ENCODE measurements around the gene SMURF2.
"Not testable (repeated sequence)": the region's sequence is repeated elsewhere in the genome, so short reads cannot be mapped to it uniquely, and the experiment has no call there.

SMURF2 gene

DNA sequence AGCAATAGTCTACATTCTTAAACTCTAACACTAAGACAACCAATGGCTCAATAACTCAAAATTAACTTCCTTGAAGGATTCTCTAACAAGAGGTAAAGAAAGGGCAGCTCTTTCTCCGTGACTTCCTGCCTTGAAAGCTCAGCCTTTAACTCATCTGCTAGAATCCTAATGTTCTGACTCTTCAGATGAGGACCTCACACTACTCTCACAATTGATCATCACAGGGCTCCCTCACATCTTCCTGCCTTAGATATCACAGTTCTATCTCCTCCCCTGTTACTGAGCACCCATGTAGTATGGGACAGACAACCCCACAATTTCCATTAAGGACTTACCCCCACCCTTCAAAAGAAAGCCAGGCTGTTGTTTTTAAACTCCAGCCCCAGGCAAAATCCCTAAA is 33.5 kb downstream of the SMURF2 start:
- DNase-seq: no peak

DNA sequence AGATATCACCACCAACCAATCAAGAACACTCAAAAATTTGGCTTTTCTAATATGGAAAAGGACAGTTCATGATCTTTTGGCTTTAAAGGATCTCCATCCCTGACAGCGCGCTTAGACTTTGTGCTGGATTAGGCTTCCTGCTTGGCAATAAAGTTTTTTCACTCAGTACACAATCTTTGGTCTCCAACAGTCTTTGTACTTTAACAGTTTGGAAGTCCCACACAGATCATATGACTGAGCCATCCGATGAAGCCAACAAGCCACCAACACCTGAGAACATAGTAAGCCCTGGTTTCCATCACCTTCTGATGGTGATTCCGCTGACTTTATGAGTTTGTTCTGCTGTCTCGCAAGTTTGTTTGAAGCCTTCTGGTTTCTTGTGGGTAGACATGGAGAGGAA is 34.3 kb downstream of the SMURF2 start:
- no peak for DNase-seq

DNA sequence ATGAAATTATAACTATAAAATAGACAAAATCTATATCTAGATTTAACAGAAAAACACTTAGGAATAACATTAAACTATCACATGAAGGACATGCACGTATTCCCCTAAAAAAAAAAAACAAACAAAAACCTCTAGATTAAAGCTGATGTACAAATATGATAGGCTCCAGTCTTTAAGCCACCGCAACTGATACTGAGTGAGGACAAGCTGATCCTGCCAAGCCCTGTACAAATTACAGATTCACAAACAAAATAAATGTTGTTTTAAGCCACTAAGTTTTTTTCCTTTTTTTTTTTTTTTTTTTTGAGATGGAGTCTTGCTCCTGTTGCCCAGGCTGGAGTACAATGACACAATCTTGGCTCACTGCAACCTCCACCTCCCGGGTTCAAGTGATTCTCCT is 35.3 kb downstream of the SMURF2 start:
- DNase-seq: no peak

DNA sequence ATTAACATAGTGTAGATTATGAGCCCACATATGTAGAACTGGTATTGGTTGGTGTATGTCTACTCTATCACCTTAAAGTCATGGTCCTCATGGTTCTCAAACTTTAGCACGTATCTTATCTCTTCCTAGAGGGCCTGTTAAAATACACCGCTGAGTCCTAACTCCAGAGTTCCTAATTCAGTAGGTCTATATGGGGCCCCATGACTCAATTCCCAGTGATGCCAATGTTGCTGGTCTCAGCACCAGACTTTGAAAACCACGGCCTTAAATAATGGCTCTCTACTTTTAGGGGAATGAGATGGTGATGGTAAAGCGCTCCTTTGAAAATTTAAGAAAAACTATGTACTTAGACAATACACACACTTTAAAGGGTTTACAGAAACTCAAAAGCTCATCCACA is 36.6 kb downstream of the SMURF2 start:
- DNase-seq: no peak

GRCh38 chr17:64622931-64623654 is 39.0 kb downstream of the SMURF2 start:
- no peak for DNase-seq

DNA sequence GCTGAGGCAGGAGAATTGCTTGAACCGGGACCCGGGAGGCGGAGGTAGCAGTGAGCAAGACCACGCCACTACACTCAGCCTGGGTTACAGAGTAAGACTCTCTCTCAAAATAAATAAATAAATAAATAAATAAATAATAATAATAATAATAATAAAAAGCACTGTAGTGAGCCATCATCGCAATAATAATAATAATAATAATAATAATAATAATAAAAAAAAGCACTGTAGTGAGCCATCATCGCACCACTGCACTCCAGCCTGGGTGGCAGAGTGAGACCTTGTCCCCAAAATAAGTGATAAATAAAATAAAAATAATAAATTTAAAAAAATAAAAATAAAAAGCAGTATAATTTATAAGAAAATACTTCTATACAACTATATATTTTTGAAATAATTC is 40.3 kb downstream of the SMURF2 start:
- DNase-seq: no peak

DNA sequence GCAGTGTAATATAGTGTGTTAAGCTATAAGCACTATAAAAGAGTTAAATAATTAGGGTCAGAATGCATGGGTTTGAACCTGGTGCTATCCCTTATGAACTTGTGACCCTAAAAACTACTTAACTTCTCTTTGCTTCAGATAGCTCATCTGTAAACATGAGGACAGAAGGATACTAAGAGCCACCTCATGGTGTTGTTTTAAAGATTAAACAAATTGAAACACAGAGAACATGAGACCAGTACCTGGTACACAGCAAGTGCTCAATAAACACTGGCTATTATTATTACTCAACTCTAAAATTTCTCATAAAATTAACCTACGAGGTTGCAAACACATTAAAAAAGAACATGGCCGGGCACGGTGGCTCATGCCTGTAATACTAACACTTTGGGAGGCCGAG is 43.3 kb downstream of the SMURF2 start:
- no peak for DNase-seq

GRCh38 chr17:64617125-64617780 is 44.9 kb downstream of the SMURF2 start:
- no peak for DNase-seq

GRCh38 chr17:64615028-64615677 is 47.0 kb downstream of the SMURF2 start:
- DNase-seq: no peak

GRCh38 chr17:64614266-64615027 is 47.7 kb downstream of the SMURF2 start:
- DNase-seq: no peak

DNA sequence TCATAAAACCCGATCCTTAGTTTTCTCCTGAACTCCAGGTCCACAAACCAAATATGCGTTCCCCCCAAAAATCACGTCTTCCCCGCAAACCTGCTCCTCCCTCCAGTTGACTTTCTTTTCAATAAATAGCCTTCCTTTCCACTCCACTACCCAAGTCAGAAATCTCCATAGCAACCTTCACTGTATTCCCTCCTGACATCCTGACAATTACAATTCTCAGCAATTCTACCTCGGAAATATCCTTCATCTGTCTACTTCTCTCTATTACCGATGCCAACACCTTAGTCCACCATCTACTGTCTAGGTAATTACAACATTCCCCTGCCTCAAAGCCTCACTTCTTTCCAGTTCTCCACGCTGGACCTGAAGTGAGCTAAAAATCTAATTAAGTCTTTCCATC is 50.7 kb downstream of the SMURF2 start:
- DNase-seq: no peak

- DNase-seq: not testable (repeated sequence)
Measured at GRCh38 chr17:64610244-64610643, 51.9 kb downstream of the SMURF2 start.

GRCh38 chr17:64608571-64608981 is 53.5 kb downstream of the SMURF2 start:
- DNase-seq: no peak

DNA sequence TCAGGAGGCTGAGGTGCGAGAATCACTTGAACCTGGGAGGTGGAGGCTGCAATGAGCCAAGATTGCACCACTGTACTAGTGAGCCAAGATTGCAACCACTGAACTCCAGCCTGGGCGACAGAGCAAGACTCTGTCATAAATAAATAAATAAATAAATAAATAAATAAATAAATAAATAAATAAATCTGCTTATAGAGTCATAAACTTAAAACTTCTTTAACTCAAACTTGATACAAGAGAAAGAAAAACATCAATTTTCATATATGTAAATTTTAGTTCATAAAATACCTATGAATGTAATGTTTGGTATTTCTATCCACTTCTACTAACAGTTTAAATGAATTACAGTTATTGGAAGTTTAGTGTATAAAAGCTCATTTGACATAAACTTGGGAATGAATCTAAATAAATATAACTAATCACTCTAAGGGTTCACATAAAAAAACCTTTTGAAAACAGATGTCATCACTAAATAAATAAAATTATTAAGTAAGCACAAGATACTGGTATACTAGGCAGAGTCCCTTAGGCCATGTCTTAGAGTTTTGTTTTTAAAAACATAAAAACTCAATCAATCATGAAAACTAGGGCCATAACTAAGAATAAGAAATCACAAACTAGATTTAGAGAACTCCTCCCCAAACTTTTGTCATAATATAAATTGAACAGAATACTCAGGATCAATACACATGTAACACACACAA is 54.1 kb downstream of the SMURF2 start:
- DNase-seq: no peak

GRCh38 chr17:64604532-64604931 is 57.6 kb downstream of the SMURF2 start:
- not testable (repeated sequence) for DNase-seq

- DNase-seq: no peak
Measured at GRCh38 chr17:64603987-64604386, 58.1 kb downstream of the SMURF2 start.

GRCh38 chr17:64599827-64600226 is 62.3 kb downstream of the SMURF2 start:
- no peak for DNase-seq

DNA sequence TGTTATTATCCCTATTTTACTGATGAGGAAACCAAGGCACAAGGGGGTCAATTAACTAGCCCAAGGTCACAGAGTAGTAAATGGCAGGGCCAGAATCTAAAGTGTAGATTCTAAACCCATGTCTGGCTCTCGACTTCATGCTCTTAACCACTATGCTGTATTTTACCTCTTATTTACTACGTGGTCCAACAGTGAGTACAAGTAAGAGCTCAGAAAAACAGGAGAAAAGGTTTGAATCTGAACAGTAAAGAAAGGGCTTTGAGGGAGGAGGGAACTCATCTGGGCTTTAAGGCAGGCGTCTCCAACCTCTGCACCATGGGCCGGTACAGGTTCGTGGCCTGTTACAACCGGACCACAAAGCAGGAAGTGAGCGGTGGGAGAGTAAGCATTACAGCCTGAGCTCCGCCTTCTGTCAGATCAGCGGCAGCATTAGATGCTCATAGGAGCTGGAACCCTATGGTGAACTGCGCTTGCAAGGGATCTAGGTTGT is 62.9 kb downstream of the SMURF2 start:
- peak; percentile 79 for DNase-seq

- DNase-seq: no peak
Measured at GRCh38 chr17:64598672-64599071, 63.4 kb downstream of the SMURF2 start.

- DNase-seq: no peak
Measured at GRCh38 chr17:64596988-64597387, 65.1 kb downstream of the SMURF2 start.

DNA sequence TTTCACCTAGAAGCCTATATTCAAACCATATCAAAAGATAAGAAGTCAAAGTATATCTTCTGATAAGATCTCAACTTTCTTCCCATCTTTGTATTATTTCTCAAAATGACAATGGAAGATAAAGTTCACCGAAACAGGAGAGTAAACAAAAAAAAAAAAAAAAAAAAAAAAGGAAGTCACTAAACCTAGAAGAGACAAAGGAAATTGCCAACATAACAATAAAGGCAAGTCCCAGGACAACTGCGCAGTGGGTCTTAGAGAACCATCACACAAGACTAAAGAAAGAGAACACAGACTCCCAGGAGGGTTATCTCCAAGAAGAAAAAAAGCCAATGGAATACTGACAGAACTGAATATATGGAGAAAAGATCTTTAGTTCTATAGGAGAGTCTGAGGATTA is 65.7 kb downstream of the SMURF2 start:
- no peak for DNase-seq

DNA sequence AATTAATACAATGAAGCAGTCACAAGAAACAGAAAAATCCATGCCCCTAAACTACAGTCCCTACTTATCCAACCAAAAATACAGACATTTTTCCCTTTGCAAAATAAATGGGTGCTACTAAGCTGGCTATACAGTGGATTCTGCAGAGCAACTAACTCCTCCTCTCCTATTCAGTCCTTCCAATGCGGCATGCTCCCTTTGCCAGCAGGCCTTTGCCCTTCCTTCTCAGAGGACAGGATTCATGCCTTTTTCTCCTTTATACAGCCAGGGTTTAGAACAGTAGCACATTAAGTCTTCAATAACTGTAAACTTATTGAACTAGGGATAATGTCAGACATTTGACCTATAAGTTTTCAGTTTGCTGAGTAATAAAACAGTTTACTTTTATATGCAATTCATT is 70.2 kb downstream of the SMURF2 start:
- no peak for DNase-seq

DNA sequence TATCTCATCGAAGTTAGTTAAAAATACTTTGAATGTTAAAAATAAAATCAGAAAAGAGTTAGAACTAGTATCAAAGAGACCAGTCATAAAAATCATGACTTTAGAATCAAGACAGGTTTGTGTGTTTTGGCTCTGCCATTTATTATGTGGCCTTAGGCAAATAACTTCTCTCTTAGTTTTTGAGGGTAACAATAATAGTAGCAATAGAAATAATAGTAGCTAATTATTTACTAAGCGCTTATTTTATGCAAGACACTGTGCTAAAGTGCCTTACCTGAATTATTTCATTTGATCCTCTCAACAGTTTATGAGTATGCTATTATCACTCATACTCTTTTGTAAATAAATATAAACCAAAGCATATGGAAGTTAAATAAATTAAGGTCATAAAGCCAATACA is 77.0 kb downstream of the SMURF2 start:
- DNase-seq: no peak
